Right lobe of liver (tissue), 4 donors: ENCODE measurements around the gene ACSF3.

Experiments
- CTCF ChIP-seq, 4 donors: fragments of 200-600 bp in 3 of 4; fragments of 450-650 bp in 1 of 4; IDR thresholded peaks; one replicate each; pipeline versions ENCODE4 v1.5.1 to v1.8.0; 2016 to 2022; ENCODE audit warnings: antibody characterized with exemption in 4 of 4, mild to moderate bottlenecking in 2 of 4
- POLR2A ChIP-seq: fragments of 450-650 bp; IDR thresholded peaks from one replicate; pipeline ENCODE4 v1.6.1; 2017; ENCODE audit warnings: antibody characterized with exemption, mild to moderate bottlenecking
- donor health status: DM: no; HTN: no; CAD: no.
- donor health status: DM: no; HTN: no; CAD: no.
- donor health status: DM: no; HTN: yes; CAD: no.

GRCh38 chr16:89143201-89143741 lies 49.6 kb downstream of the ACSF3 start:
- TF ChIP-seq CTCF (IDR thresholded peaks at IDR 0.05) (no peak), POLR2A (no peak)
